Astrocyte (in vitro differentiated cells and primary cell): ENCODE results near the gene TEX38. TPM values are rescaled to one million over a fixed set of nuclear protein-coding genes. Genes with fewer than 3 reads are reported as not detected.
"Not testable (repeated sequence)": the region's sequence is repeated elsewhere in the genome, so short reads cannot be mapped to it uniquely, and the experiment has no call there.

Experiments used
- DNase-seq: peaks from one replicate; pipeline ENCODE4 v3.0.0-alpha.2; 2010; ENCODE audit warnings: low read depth
- FAIRE-seq: peaks from 2 replicates; lab custom pipeline; 2011; peaks lifted over from hg19 to GRCh38; lab: Jason Lieb, UNC
- H2AFZ ChIP-seq: 2 replicates; pipeline ENCODE4 v1.6.0; 2012; ENCODE audit warnings: low read depth, low read length, inconsistent platforms
- H3K27ac ChIP-seq: 2 replicates; pipeline ENCODE4 v1.5.1; 2011; ENCODE audit warnings: low read depth, low read length, inconsistent platforms
- H3K27me3 ChIP-seq: 2 replicates; pipeline ENCODE4 v1.6.0; 2011; ENCODE audit warnings: low read length, inconsistent platforms; ENCODE audit not compliant: insufficient read depth
- H3K36me3 ChIP-seq: 2 replicates; pipeline ENCODE4 v1.5.1; 2011; ENCODE audit warnings: low read length, inconsistent platforms; ENCODE audit not compliant: insufficient read depth
- H3K4me1 ChIP-seq: 2 replicates; pipeline ENCODE4 v1.5.1; 2011; ENCODE audit warnings: low read length, inconsistent platforms; ENCODE audit not compliant: insufficient read depth
- H3K4me2 ChIP-seq: 2 replicates; pipeline ENCODE4 v1.6.0; 2012; ENCODE audit warnings: low read length, inconsistent platforms
- H3K4me3 ChIP-seq: 2 replicates; pipeline ENCODE4 v1.5.1; 2011; ENCODE audit warnings: low read depth, mild to moderate bottlenecking, low read length, inconsistent platforms; ENCODE audit not compliant: insufficient read depth
- H3K79me2 ChIP-seq: 2 replicates; pipeline ENCODE4 v1.6.0; 2012; ENCODE audit warnings: mild to moderate bottlenecking, low read length, inconsistent platforms; ENCODE audit not compliant: insufficient read depth
- H3K9ac ChIP-seq: 2 replicates; pipeline ENCODE4 v1.6.0; 2012; ENCODE audit warnings: mild to moderate bottlenecking, low read length, inconsistent platforms
- H3K9me3 ChIP-seq: 2 replicates; pipeline ENCODE4 v1.5.1; 2012; ENCODE audit warnings: low read depth, mild to moderate bottlenecking, low read length, inconsistent platforms; ENCODE audit not compliant: insufficient read depth
- H4K20me1 ChIP-seq: 2 replicates; pipeline ENCODE4 v1.6.0; 2012; ENCODE audit warnings: low read length, inconsistent platforms; ENCODE audit not compliant: insufficient read depth
- H3K27ac Mint-ChIP-seq: one replicate; pipeline ENCODE4 v1.8.0; 2021; ENCODE audit warnings: mild to moderate bottlenecking, mixed read lengths; ENCODE audit not compliant: unreplicated experiment
- H3K27me3 Mint-ChIP-seq: one replicate; pipeline ENCODE4 v1.8.0; 2021; ENCODE audit warnings: low read depth, mixed read lengths; ENCODE audit not compliant: unreplicated experiment
- H3K36me3 Mint-ChIP-seq: one replicate; pipeline ENCODE4 v1.8.0; 2021; ENCODE audit warnings: low read depth, mixed read lengths; ENCODE audit not compliant: unreplicated experiment
- H3K4me1 Mint-ChIP-seq: one replicate; pipeline ENCODE4 v1.8.0; 2021; ENCODE audit warnings: low read depth, mixed read lengths; ENCODE audit not compliant: unreplicated experiment
- H3K4me3 Mint-ChIP-seq: one replicate; pipeline ENCODE4 v1.8.0; 2021; ENCODE audit warnings: mild to moderate bottlenecking, moderate library complexity, mixed read lengths; ENCODE audit not compliant: unreplicated experiment
- H3K9me3 Mint-ChIP-seq: one replicate; pipeline ENCODE4 v1.8.0; 2021; ENCODE audit warnings: mild to moderate bottlenecking, mixed read lengths; ENCODE audit not compliant: unreplicated experiment
- CTCF ChIP-seq: IDR thresholded peaks from 2 replicates; pipeline ENCODE4 v1.5.1; 2011; ENCODE audit warnings: low read depth, mild to moderate bottlenecking, inconsistent platforms, low read length, moderate library complexity; ENCODE audit not compliant: insufficient read depth
- EZH2 ChIP-seq: IDR thresholded peaks from 2 replicates; pipeline ENCODE4 v1.6.1; 2012; ENCODE audit warnings: mild to moderate bottlenecking, low read length, inconsistent platforms; ENCODE audit not compliant: insufficient read depth
- total RNA-seq: library from RNA; stranded (reverse); gene quantifications from 2 replicates; pipeline ENCODE4 v1.2.1, GENCODE V29; 2021

The TEX38 gene
- total RNA-seq, 1 donor from 2014 or later, result not detected

GRCh38 chr1:46657775-46658174 lies 13.9 kb upstream of the TEX38 start:
- DNase-seq, result no peak
- no peaks in the 10 kb centered on the region for H3K27me3 ChIP-seq
- H4K20me1 ChIP-seq, result no peaks in the 10 kb centered on the region
- FAIRE-seq, result no peak
- H3K27me3 Mint-ChIP-seq, result no peaks in the 10 kb centered on the region
- H3K27ac ChIP-seq, result no peak overlapping the region
- H3K9me3 ChIP-seq, result no peaks in the 10 kb centered on the region
- TF ChIP-seq EZH2, result no peak
- TF ChIP-seq CTCF, result no peak
- no peak overlapping the region for H3K4me3 Mint-ChIP-seq
- H3K4me1 ChIP-seq, result no peaks in the 10 kb centered on the region
- H3K36me3 Mint-ChIP-seq, result peaks cover 9% of the 10 kb centered on the region
- peaks cover 12% of the 10 kb centered on the region for H3K4me1 Mint-ChIP-seq
- peaks cover 6% of the 10 kb centered on the region for H3K36me3 ChIP-seq
- no peak overlapping the region for H3K27ac Mint-ChIP-seq
- H3K9me3 Mint-ChIP-seq, result no peaks in the 10 kb centered on the region
- H3K4me3 ChIP-seq, result no peak overlapping the region
- H2AFZ ChIP-seq, result no peak overlapping the region
- no peak overlapping the region for H3K9ac ChIP-seq
- H3K4me2 ChIP-seq, result no peak overlapping the region
- H3K79me2 ChIP-seq, result no peaks in the 10 kb centered on the region

GRCh38 chr1:46659307-46659870 lies 12.3 kb upstream of the TEX38 start:
- H3K27ac Mint-ChIP-seq, result no peak overlapping the region
- no peak for FAIRE-seq

GRCh38 chr1:46660116-46660515 lies 11.5 kb upstream of the TEX38 start:
- not testable (repeated sequence) for H3K9me3 ChIP-seq, H3K4me1 Mint-ChIP-seq, H2AFZ ChIP-seq, H3K9ac ChIP-seq, H3K27me3 ChIP-seq, H3K27ac Mint-ChIP-seq, H3K9me3 Mint-ChIP-seq, H3K27ac ChIP-seq, H3K27me3 Mint-ChIP-seq, H3K36me3 Mint-ChIP-seq, FAIRE-seq, H4K20me1 ChIP-seq, H3K79me2 ChIP-seq, H3K4me1 ChIP-seq, H3K4me3 ChIP-seq, H3K4me2 ChIP-seq, H3K4me3 Mint-ChIP-seq, DNase-seq
- H3K36me3 ChIP-seq, result peaks cover 11% of the 10 kb centered on the region

More at GRCh38 chr1:46659307-46659870, 12.3 kb upstream of the TEX38 start:
- H3K4me2 ChIP-seq, result no peak overlapping the region
- H4K20me1 ChIP-seq, result no peaks in the 10 kb centered on the region
- H3K9ac ChIP-seq, result no peak overlapping the region
- Mint-ChIP-seq H3K4me3 (no peak overlapping the region), H3K9me3 (no peaks in the 10 kb centered on the region), H3K4me1 (no peaks in the 10 kb centered on the region), H3K27me3 (no peaks in the 10 kb centered on the region), H3K36me3 (peaks cover 11% of the 10 kb centered on the region)
- H3K27ac ChIP-seq, result no peak overlapping the region
- no peaks in the 10 kb centered on the region for H3K27me3 ChIP-seq
- H3K79me2 ChIP-seq, result no peaks in the 10 kb centered on the region
- no peak for DNase-seq
- TF ChIP-seq CTCF (no peak), EZH2 (no peak)
- no peaks in the 10 kb centered on the region for H3K9me3 ChIP-seq
- no peak overlapping the region for H3K4me3 ChIP-seq
- peaks cover 6% of the 10 kb centered on the region for H3K36me3 ChIP-seq
- H2AFZ ChIP-seq, result no peak overlapping the region
- no peaks in the 10 kb centered on the region for H3K4me1 ChIP-seq

GRCh38 chr1:46662919-46663318 lies 8.7 kb upstream of the TEX38 start:
- H3K36me3 ChIP-seq, H3K4me3 ChIP-seq, FAIRE-seq, H3K4me3 Mint-ChIP-seq, H3K4me2 ChIP-seq, H2AFZ ChIP-seq, H3K36me3 Mint-ChIP-seq, H3K9ac ChIP-seq, DNase-seq, H3K9me3 Mint-ChIP-seq, H3K27me3 Mint-ChIP-seq, H3K9me3 ChIP-seq, H3K4me1 ChIP-seq, H3K27me3 ChIP-seq, H3K27ac Mint-ChIP-seq, H3K4me1 Mint-ChIP-seq, H3K27ac ChIP-seq: not testable (repeated sequence)
- Histone ChIP-seq H4K20me1 (peaks cover 14% of the 10 kb centered on the region), H3K79me2 (peaks cover 14% of the 10 kb centered on the region)
